HuH-7 (cell line): ENCODE results near the gene IMMP2L.
A peak's percentile ranks its signal among the peaks of the same experiment; 100 is the strongest.

ENCODE experiments used
- DNase-seq: peaks from one replicate; pipeline ENCODE4 v3.0.0; 2011; ENCODE audit warnings: low spot score

Gene IMMP2L

GRCh38 chr7:111098926-111099250, 463.4 kb downstream of the IMMP2L start:
- no peak for DNase-seq

- DNase-seq: no peak
Observed at GRCh38 chr7:111098011-111098925, 464.0 kb downstream of the IMMP2L start.

- no peak for DNase-seq
Observed at GRCh38 chr7:111096997-111097396, 465.3 kb downstream of the IMMP2L start.

GRCh38 chr7:111094419-111094818, 467.9 kb downstream of the IMMP2L start:
- no peak for DNase-seq

GRCh38 chr7:111093496-111093895, 468.8 kb downstream of the IMMP2L start:
- no peak for DNase-seq

GRCh38 chr7:111092406-111093236, 469.7 kb downstream of the IMMP2L start:
- no peak for DNase-seq

- DNase-seq: no peak
Observed at GRCh38 chr7:111091593-111092358, 470.5 kb downstream of the IMMP2L start.

GRCh38 chr7:111090846-111091245, 471.4 kb downstream of the IMMP2L start, which contains the start of gene LRRN3:
Gene LRRN3 (plus strand): TSS chr7:111091127. CDS start chr7:111122773, 31,646 bp downstream.
- DNase-seq: no peak

- peak; percentile 40 for DNase-seq
Observed at GRCh38 chr7:111089822-111090426, 472.4 kb downstream of the IMMP2L start.

- DNase-seq: no peak
Observed at GRCh38 chr7:111088328-111088727, 474.0 kb downstream of the IMMP2L start.

- DNase-seq: no peak
Observed at GRCh38 chr7:111086532-111086931, 475.8 kb downstream of the IMMP2L start.

GRCh38 chr7:111085356-111085755, 476.9 kb downstream of the IMMP2L start:
- no peak for DNase-seq

GRCh38 chr7:111083413-111083812, 478.9 kb downstream of the IMMP2L start:
- no peak for DNase-seq

- DNase-seq: no peak
Observed at GRCh38 chr7:111082351-111082750, 479.9 kb downstream of the IMMP2L start.

GRCh38 chr7:111081546-111082267, 480.6 kb downstream of the IMMP2L start:
- no peak for DNase-seq

GRCh38 chr7:111080495-111081105, 481.7 kb downstream of the IMMP2L start:
- no peak for DNase-seq

GRCh38 chr7:111077001-111077400, 485.3 kb downstream of the IMMP2L start:
- DNase-seq: no peak

GRCh38 chr7:111076205-111076604, 486.1 kb downstream of the IMMP2L start:
- no peak for DNase-seq

- no peak for DNase-seq
Observed at GRCh38 chr7:111075498-111075897, 486.8 kb downstream of the IMMP2L start.

- no peak for DNase-seq
Observed at GRCh38 chr7:111074748-111075146, 487.5 kb downstream of the IMMP2L start.
